ENCODE data around the gene NOL4L.
"Not testable (repeated sequence)": the region's sequence is repeated elsewhere in the genome, so short reads cannot be mapped to it uniquely, and the experiment has no call there.

Gene NOL4L

GRCh38 chr20:32594204-32594603 is 9.1 kb upstream of the NOL4L start:
- no peak for DNase-seq

GRCh38 chr20:32592616-32593015 is 7.5 kb upstream of the NOL4L start:
- not testable (repeated sequence) for DNase-seq

- DNase-seq, result no peak
Observed at GRCh38 chr20:32592022-32592421, 6.9 kb upstream of the NOL4L start.

- DNase-seq, result no peak
Observed at GRCh38 chr20:32589769-32590168, 4.6 kb upstream of the NOL4L start.

- DNase-seq, result no peak
Observed at GRCh38 chr20:32589256-32589655, 4.1 kb upstream of the NOL4L start.

GRCh38 chr20:32588040-32588439 is 2.9 kb upstream of the NOL4L start:
- no peak for DNase-seq

GRCh38 chr20:32586291-32586690 is 1.2 kb upstream of the NOL4L start:
- DNase-seq, result no peak

- DNase-seq, result peak in 1 of 2 donors; percentile 16
Observed at GRCh38 chr20:32585586-32586127, 524 bp upstream of the NOL4L start.

GRCh38 chr20:32583581-32584070 is 1.5 kb downstream of the NOL4L start:
- DNase-seq, result peak in 1 of 2 donors; percentile 26

GRCh38 chr20:32582659-32583580 is 2.2 kb downstream of the NOL4L start:
- DNase-seq, result peak in 1 of 2 donors; percentile 18

GRCh38 chr20:32581839-32582658 is 3.1 kb downstream of the NOL4L start:
- DNase-seq, result no peak

- DNase-seq, result no peak
Observed at GRCh38 chr20:32580970-32581838, 3.9 kb downstream of the NOL4L start.

- no peak for DNase-seq
Observed at GRCh38 chr20:32580219-32580969, 4.7 kb downstream of the NOL4L start.

GRCh38 chr20:32578840-32579390 is 6.2 kb downstream of the NOL4L start:
- DNase-seq, result no peak

GRCh38 chr20:32578062-32578461 is 7.1 kb downstream of the NOL4L start:
- DNase-seq, result not testable (repeated sequence)

GRCh38 chr20:32577657-32578056 is 7.5 kb downstream of the NOL4L start:
- DNase-seq, result no peak

GRCh38 chr20:32577023-32577422 is 8.1 kb downstream of the NOL4L start:
- DNase-seq, result no peak

GRCh38 chr20:32576560-32576959 is 8.6 kb downstream of the NOL4L start:
- no peak for DNase-seq

- DNase-seq, result no peak
Observed at GRCh38 chr20:32575805-32576204, 9.3 kb downstream of the NOL4L start.

- DNase-seq, result no peak
Observed at GRCh38 chr20:32575227-32575581, 9.9 kb downstream of the NOL4L start.
